Lower lobe of right lung (tissue), 2 donors: ENCODE results near the gene RASIP1. TPM values are rescaled to one million over a fixed set of nuclear protein-coding genes. Genes with fewer than 3 reads are reported as not detected.

Experiments
- ATAC-seq, 2 donors: fragments of 200-7000 bp; cut with Tn5 transposase; one replicate each; pipeline ENCODE4 v1.9.1; 2020 to 2022; ENCODE audit warnings: mild to moderate bottlenecking in 2 of 2, moderate library complexity in 2 of 2
- DNase-seq: peaks from one replicate; pipeline ENCODE4 v3.0.0-alpha.2; 2020
- H3K27ac ChIP-seq: fragments of 200-600 bp; one replicate; pipeline ENCODE4 v1.8.0; 2022
- H3K27me3 ChIP-seq: fragments of 200-600 bp; one replicate; pipeline ENCODE4 v1.8.0; 2022; ENCODE audit warnings: low read depth
- H3K36me3 ChIP-seq: fragments of 200-600 bp; one replicate; pipeline ENCODE4 v1.8.0; 2022; ENCODE audit warnings: mild to moderate bottlenecking
- H3K4me1 ChIP-seq: fragments of 200-600 bp; one replicate; pipeline ENCODE4 v1.8.0; 2022
- H3K4me3 ChIP-seq: fragments of 200-600 bp; one replicate; pipeline ENCODE4 v1.8.0; 2022; ENCODE audit warnings: mild to moderate bottlenecking
- H3K9me3 ChIP-seq: fragments of 200-600 bp; one replicate; pipeline ENCODE4 v1.8.0; 2022
- intact Hi-C: fragments of 100-400 bp; cut with DNase I; formaldehyde crosslinking; loops from one replicate; pipeline ENCODE4 v1.11.0; 2022
- total RNA-seq: library from RNA; stranded (reverse); fragmentation: NEBNext Ultra II Directional; extraction: Animal tissue kit (Norgen Biotek cat#: 25700); gene quantifications from one replicate; pipeline ENCODE4 v1.2.1, GENCODE V29; 2021
- TF ChIP-seq, protein P1 (sequence below): fragments of 200-600 bp; IDR thresholded peaks from one replicate; pipeline ENCODE4 v1.8.0; 2022; ENCODE audit warnings: antibody characterized with exemption, mild to moderate bottlenecking
- donor health status: DM: no; HTN: yes; CAD: no; lungs with severe emphysema.

Gene RASIP1
- total RNA-seq, 1 donor from 2014 or later: 33.4 TPM

DNA sequence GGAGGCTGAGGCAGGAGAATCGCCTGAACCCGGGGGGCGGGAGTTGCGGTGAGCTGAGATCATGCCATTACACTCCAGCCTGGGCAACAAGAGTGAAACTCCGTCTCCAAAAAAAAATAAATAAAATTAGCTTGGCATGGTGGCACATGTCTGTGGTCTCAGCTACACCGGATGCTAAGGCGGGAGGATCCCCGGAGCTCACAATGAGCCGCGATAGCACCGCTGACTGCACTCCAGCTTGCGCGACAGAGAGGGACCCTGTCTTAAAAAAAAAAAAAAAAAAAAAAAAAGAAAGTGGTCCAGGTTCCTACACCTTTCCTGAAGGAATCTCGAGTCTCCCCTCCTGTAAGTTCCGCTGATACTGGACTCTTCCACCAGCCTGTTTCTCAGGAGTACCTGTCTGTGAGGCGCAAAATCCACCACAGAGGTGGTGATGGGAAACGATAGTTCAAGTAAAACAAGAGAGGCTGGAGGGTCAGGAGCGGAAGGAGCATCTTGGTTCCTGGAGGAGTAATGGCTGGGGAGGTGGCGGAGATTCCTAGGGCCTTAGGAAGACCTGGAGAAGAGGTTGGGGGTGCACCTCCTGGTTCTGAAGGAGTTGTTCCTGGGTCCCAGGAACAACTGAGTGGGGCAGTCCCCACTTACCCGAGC, 11.6 kb upstream of the RASIP1 start:
- peaks cover 26% of the 10 kb centered on the region for H3K4me1 ChIP-seq
- TF ChIP-seq, protein P1, sequence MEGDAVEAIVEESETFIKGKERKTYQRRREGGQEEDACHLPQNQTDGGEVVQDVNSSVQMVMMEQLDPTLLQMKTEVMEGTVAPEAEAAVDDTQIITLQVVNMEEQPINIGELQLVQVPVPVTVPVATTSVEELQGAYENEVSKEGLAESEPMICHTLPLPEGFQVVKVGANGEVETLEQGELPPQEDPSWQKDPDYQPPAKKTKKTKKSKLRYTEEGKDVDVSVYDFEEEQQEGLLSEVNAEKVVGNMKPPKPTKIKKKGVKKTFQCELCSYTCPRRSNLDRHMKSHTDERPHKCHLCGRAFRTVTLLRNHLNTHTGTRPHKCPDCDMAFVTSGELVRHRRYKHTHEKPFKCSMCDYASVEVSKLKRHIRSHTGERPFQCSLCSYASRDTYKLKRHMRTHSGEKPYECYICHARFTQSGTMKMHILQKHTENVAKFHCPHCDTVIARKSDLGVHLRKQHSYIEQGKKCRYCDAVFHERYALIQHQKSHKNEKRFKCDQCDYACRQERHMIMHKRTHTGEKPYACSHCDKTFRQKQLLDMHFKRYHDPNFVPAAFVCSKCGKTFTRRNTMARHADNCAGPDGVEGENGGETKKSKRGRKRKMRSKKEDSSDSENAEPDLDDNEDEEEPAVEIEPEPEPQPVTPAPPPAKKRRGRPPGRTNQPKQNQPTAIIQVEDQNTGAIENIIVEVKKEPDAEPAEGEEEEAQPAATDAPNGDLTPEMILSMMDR: no peak
- H3K36me3 ChIP-seq: no peaks in the 10 kb centered on the region
- H3K4me3 ChIP-seq: peak overlapping the region; percentile 61
- H3K9me3 ChIP-seq: no peaks in the 10 kb centered on the region
- no peak for ATAC-seq
- no peak for DNase-seq
- peaks cover 24% of the 10 kb centered on the region for H3K27me3 ChIP-seq
- peak overlapping the region; percentile 75 for H3K27ac ChIP-seq
- intact Hi-C loops: no loop called here

DNA sequence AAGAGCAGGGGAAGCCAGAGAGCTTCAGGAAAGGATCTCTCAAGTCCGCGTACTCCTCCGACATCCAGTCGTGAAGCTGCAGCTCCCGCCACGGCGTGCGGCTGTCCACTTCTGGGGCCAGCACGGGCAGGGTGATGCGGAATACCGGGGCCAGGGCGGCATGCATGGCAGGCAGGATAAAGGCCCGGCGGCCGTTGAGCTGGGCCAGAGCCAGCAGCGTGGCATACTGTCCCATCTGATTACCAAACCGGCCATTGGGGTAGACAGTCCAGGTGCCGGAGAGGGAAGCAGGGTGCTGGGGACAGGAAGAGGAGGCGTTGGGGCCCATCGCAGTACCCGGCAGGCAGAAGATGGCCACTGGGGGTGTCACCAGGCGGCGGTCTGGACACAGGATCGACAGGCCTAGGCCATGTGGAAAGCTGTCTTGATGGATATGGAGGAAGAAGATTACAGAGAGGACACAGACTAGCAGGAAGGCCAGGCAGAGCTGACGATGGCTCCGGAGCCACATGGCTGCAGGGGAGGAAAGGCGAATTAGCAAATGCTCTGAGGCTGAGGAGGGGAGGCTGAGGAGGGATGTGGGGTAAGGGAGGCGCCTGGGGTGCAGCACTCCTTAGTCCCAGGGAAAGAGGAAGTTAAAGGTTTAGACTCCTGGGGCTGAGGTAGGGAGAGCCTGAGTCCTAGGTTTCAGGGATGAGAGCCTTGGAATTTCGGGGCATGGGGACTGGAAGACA, 10.5 kb upstream of the RASIP1 start:
- no peak overlapping the region for H3K27ac ChIP-seq
- DNase-seq: no peak
- intact Hi-C loops: no loop called here
- no peaks in the 10 kb centered on the region for H3K9me3 ChIP-seq
- TF ChIP-seq, protein P1: no peak
- H3K4me3 ChIP-seq: peak overlapping the region; percentile 61
- peaks cover 24% of the 10 kb centered on the region for H3K27me3 ChIP-seq
- no peak for ATAC-seq
- no peaks in the 10 kb centered on the region for H3K36me3 ChIP-seq
- H3K4me1 ChIP-seq: peaks cover 26% of the 10 kb centered on the region

DNA sequence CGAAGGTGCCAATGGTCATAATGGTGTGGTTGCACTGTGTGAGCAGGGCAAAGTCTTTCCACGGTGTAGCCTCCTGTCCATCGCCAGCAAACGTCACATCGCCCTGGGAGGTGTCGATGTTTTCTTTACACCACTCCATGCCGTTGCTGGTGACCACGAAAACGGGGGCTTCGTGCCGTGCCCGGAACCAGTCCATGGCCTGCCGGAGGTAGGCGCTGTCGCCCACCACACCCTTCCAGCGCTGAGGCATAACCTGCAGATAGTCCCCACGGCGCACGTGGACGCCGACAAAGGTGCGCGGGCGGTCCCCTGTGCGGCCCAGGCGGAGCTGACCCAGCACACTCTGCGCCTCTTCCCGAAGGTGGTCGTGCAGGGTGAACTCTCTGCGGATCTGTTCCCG, 9.9 kb upstream of the RASIP1 start:
- H3K4me1 ChIP-seq: peaks cover 26% of the 10 kb centered on the region
- ATAC-seq (no peak), DNase-seq (no peak)
- peaks cover 29% of the 10 kb centered on the region for H3K27me3 ChIP-seq
- H3K27ac ChIP-seq: no peak overlapping the region
- TF ChIP-seq, protein P1: no peak
- intact Hi-C loops: no loop called here
- no peaks in the 10 kb centered on the region for H3K9me3 ChIP-seq
- no peaks in the 10 kb centered on the region for H3K36me3 ChIP-seq
- H3K4me3 ChIP-seq: peak overlapping the region; percentile 61

DNA sequence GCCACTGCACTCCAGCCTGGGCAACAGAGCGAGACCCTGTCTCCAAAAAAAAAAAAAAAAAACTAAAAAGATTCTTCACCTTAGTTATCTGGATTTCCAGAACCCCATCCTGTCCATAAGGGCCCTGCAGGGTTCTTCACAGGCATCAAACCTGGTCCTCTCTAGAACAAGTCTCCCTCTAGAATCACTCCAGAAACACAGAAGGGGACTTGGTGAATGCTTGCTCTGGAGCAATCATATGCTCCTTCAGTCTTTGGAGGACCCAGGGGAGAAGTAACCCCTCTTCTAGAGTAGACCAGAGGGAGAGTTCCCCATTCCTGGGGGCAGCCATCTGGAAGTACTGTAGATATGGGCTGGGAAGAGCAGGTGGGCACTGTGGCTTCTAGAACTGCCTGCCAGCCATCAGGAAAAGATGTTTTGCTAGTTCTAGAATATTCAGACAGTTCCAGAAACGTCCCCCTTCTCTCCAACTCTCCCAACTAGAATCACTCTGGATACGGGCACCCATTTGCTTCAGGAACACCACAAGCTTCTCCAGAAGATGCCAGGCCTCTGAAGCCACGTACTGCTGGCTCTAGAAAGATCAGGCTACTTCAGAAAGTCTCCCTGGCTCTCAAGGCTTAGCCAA, 9.3 kb upstream of the RASIP1 start:
- no peak for ATAC-seq
- Histone ChIP-seq H3K4me1 (peaks cover 26% of the 10 kb centered on the region), H3K4me3 (no peak overlapping the region), H3K27me3 (peaks cover 30% of the 10 kb centered on the region), H3K27ac (no peak overlapping the region), H3K9me3 (no peaks in the 10 kb centered on the region), H3K36me3 (no peaks in the 10 kb centered on the region)
- intact Hi-C loops: no loop called here
- TF ChIP-seq, protein P1: no peak
- DNase-seq: no peak

DNA sequence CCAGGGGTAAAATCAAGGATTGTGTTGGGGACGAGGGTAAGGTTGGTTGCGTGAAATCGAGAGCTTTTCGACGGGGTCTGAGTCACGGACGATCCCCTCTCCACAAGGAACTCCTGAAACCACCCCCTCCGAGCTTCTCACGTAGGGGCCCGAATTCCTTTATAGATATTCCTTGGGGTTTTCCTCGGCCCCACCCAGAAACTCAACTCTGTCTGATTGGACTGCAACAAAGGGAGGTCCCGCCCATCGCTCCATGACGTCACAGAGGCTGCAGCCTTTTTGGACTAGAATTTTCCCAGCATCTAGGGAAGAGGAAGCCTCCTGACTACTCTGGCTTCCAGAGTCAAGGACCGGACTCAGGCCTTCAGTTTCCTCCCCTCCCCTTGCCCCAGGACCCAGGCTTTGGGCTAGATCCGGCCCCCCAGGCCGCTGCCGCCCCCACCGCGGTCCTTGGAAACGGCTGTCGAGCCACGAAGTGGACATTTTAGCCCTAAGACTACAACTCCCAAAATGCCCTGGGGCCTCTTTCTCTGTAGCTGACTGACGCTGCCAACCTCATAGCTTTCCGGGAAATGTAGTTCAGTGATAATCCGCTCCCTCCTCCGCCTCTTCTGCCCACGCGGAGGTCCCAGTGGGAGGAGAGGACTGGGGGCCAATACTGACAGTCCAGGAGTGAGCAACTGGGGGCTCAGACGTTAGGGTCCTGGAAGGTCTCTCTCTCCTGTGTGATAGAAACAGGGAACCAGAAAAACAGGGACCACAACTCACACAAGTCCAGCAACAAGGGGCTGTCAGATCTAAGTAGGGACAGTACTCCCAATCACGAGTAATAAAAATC, 6.5 kb upstream of the RASIP1 start, which contains the start of gene IZUMO1:
TSS of gene IZUMO1 (minus strand) at position 172 of the 838 bp plus-strand sequence. CDS start 1,050 bp downstream, outside the sequence.
- DNase-seq: peak; percentile 82
- ATAC-seq: peak; percentile 79 to 84
- peaks cover 12% of the 10 kb centered on the region for H3K4me1 ChIP-seq
- H3K36me3 ChIP-seq: no peaks in the 10 kb centered on the region
- H3K27ac ChIP-seq: peak within 1 kb of the TSS; percentile 67
- intact Hi-C loops: no loop called here
- no peaks in the 10 kb centered on the region for H3K9me3 ChIP-seq
- H3K27me3 ChIP-seq: peaks cover 15% of the 10 kb centered on the region
- TF ChIP-seq, protein P1: no peak
- H3K4me3 ChIP-seq: peak within 1 kb of the TSS; percentile 50
